NCI-H524 (cell line): Measurements from ENCODE around the gene HTRA3.

Experiments used
- DNase-seq, 2 experiments: peaks; one replicate each; lab custom pipeline; 2025; lab: John Stamatoyannopoulos, UW

Gene HTRA3

DNA sequence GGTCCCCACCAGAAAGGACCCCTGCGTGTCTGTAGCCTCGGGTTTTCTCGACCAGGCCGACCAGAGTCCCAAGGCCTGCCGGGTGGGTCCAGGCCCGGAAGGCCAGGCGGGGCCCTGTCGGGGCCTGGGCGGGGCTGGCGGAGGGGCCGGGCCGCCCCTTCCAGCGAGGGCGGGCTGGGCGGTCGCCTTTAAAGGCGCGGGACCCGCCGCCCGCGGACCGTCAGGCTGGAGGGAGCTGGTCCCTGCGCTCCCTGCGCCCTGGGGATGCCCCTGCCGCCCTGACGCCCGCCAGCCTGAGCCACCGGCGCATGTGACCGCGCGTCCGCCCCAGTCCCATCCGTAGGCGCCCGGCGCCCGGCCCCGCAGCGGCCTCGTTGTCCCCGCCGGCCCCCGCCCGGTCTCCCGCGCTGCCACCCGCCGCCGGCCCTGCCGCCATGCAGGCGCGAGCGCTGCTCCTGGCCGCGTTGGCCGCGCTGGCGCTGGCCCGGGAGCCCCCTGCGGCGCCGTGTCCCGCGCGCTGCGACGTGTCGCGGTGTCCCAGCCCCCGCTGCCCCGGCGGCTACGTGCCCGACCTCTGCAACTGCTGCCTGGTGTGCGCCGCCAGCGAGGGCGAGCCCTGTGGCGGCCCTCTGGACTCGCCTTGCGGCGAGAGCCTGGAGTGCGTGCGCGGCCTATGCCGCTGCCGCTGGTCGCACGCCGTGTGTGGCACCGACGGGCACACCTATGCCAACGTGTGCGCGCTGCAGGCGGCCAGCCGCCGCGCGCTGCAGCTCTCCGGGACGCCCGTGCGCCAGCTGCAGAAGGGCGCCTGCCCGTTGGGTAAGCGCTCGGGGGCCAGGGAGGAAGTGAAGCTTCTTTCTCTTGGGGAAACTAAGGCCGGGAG lies at the start of gene HTRA3:
HTRA3 (plus strand) TSS at position 220 of the 883 bp plus-strand sequence; CDS start at position 435, 215 bp downstream.
- peak in 1 of 2 experiments; percentile 53 for DNase-seq

GRCh38 chr4:8220661-8221450 lies 48.7 kb upstream of the HTRA3 start:
- no peak for DNase-seq

- DNase-seq: no peak
Measured at GRCh38 chr4:8221476-8221875, 48.1 kb upstream of the HTRA3 start.

GRCh38 chr4:8221985-8222384 lies 47.6 kb upstream of the HTRA3 start:
- DNase-seq: no peak

GRCh38 chr4:8222609-8223388 lies 46.8 kb upstream of the HTRA3 start:
- no peak for DNase-seq

GRCh38 chr4:8224267-8224974 lies 45.1 kb upstream of the HTRA3 start:
- no peak for DNase-seq

DNA sequence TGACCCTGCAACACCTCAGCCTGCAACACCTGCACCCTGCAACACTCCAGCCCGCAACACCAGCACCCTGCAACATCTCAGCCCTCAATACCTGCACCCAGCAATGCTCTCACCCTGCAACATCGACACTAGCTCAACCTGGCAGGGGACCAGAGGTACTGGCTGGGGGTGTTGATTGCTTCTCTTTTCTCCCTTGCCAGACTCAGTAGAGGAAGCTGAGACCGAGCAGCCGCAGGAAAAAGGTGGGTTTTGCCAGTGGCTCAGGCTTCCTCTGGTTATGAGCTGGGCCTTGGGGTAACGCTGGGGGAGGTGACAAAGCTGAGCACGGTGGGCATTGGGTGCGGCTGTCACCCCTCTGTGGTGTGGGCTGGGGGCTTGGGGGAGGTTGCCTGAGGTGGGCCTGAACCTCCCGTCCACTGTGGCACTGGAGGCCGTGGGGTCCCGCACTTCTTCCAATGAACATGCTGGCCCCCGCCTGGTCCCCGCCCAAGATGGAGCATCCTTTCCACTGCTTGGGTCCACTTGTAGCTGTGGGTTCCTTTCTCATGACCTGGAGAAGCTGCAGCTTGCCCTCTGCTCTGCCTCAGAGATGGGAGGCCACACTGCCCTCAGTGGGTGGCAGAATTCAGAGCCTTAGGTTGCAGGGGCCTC lies 44.5 kb upstream of the HTRA3 start:
- no peak for DNase-seq

DNA sequence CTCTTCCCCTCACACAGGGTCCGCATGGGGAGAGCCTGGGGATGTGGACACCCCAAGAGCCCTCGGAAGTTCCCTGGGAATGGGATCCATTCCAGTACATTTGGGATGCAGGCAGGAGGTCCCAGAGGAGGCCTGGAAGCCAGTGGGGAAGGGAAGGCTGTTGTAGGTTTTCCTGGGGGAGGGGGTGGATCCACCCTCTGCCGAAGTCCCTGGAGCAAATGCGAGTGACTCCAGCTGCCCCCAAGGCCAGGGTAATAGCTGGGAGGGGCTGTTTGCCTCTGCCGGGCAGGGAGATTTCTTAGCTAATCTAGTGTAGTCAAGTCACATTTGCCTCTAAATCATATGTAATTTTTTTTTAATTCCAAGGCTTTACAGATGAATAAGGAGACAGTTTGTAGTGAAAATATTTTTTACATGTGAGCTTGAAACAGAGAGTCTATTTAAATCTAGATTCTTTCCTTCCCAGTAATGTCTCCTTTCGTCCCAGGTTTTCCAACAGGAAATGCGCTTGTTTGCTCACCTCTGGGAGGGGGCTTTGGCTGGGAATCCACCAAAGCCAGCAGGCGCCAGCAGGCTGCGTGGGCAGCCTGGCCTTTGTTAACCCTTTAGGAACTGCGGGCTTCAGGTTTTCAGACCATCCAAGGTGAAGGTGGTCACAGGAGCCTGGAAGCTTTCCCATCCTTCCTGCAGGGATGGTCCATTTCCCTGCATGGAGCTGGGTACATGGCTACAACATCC lies 43.7 kb upstream of the HTRA3 start:
- DNase-seq: no peak

GRCh38 chr4:8227201-8227770 lies 42.3 kb upstream of the HTRA3 start:
- no peak for DNase-seq

DNA sequence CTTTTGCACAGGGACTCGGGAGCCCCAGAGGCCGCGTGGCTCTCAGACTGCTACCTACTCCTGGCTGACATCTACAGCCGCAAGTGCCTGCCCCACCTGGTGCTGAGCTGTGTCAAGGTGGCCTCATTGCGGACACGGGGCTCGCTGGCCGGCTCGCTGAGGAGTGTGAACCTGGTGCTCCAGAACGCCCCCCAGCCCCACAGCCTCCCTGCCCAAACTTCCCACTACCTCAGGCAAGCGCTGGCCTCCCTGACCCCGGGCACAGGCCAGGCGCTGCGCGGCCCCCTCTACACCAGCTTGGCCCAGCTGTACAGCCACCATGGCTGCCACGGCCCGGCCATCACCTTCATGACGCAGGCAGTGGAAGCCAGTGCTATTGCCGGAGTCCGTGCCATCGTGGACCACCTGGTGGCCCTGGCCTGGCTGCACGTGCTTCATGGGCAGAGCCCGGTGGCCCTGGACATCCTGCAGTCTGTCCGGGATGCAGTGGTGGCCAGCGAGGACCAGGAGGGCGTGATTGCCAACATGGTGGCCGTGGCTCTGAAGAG lies 41.7 kb upstream of the HTRA3 start:
- DNase-seq: no peak

GRCh38 chr4:8228319-8229250 lies 41.0 kb upstream of the HTRA3 start:
- peak in 1 of 2 experiments; percentile 50 for DNase-seq

- DNase-seq: no peak
Measured at GRCh38 chr4:8229331-8229975, 40.1 kb upstream of the HTRA3 start.

DNA sequence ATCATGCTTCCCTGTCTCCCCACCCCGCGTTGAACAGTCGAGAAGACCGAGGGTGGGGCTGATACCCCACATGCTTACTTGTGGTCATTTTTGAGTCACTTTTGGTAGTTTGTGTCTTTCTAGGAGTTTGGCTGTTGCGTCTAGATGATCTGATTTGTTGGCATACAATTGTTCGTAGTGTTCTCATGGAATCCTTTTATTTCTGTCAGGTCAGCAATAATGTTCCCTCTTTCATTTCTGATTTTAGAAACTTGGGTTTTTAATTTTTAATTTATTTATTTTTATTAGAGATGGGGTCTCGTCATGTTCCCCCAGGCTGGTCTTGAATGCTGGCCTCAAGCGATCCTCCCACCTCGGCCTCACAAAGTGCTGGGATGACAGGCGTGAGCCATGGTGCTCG lies 39.5 kb upstream of the HTRA3 start:
- no peak for DNase-seq

- no peak for DNase-seq
Measured at GRCh38 chr4:8230891-8231290, 38.7 kb upstream of the HTRA3 start.

GRCh38 chr4:8231551-8232049 lies 38.0 kb upstream of the HTRA3 start:
- DNase-seq: no peak

DNA sequence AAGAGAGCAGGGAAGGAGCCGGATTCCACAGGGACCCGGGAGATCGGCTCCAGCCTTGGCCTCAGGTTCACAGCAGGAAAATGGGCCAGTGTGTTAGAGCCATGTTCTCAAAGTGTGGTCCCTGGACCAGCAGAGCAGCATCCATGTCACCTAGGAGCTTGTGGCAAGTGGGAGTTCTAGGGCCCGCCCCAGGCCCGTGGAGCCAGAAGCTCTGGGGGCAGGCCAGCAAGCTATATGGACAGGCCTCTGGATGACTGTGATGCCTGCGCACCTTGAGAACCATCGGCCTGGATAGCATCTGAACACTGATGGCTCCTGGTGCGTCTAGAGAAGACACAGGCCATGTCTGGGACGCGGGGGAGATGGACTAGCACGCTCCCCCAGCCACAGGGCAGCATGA lies 36.8 kb upstream of the HTRA3 start:
- DNase-seq: no peak

DNA sequence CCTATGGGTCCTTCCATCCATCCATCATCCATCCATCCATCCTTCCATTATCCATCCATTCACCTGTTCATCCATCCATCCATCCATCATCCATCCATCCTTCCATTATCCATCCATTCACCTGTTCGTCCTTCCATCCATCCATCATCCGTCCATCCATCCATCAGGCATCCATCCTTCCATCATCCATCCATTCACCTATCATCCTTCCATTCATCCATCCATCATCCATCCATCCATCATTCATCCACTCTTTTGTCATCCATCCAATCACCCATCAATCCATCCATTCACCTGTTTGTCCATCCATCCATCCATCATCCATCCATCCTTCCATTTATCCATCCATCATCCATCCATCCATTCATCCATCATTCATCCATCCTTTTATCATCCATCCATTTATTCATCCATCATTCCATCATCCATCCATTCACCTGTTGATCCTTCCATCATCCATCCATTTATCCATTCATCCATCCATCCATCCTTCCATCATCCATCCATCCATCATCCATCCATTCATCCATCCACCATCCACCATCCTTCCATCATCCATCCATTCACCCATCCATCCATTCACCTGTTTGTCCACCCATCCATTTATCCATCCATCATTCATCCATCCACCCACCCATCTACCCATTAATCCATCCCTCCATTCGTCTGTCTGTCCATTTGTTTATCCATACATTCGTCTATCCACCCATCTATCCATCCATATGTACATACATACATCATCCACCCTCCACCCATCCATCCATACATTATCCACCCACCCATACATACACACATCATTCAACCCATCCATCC lies 35.7 kb upstream of the HTRA3 start:
- DNase-seq: no peak
